ENCODE data around the gene DUSP28. TPM values are rescaled to one million over a fixed set of nuclear protein-coding genes. Genes with fewer than 3 reads are reported as not detected.

Gene DUSP28
- total and polyA plus RNA-seq, 10 of the 15 experiments (the other 5 are each of a cell fraction or from before 2014, with no cell fraction given) = 2.5 to 12.5 (median 6.4) TPM

- TF ChIP-seq ZBED1 (IDR thresholded peaks at IDR 0.05; ENCODE audit: borderline replicate concordance) = peak; percentile 23; the same call in 1 of the 2 replicates
- peak; percentile 54 for TF ChIP-seq ATF7 (IDR thresholded peaks at IDR 0.05; ENCODE audit: low read depth)
- TF ChIP-seq E2F4 (IDR thresholded peaks at IDR 0.05; ENCODE audit: low read depth, low read length) = no peak
- TF ChIP-seq SIX5 (IDR thresholded peaks at IDR 0.05; ENCODE audit: low read depth, low read length, severe bottlenecking) = no peak
- no peak; the same call in 1 of the 2 replicates for TF ChIP-seq CHD2 (IDR thresholded peaks at IDR 0.05; ENCODE audit: borderline replicate concordance, low read depth, low read length)
- TF ChIP-seq RAD51 (IDR thresholded peaks at IDR 0.05) = no peak; the same call in 1 of the 2 replicates
- TF ChIP-seq CUX1 (IDR thresholded peaks at IDR 0.05; ENCODE audit: insufficient replicate concordance, low read depth, low read length) = no peak
- TF ChIP-seq NR2F1 (conservative IDR thresholded peaks at IDR 0.05) = peak; percentile 85
- TF ChIP-seq PAX8 (IDR thresholded peaks at IDR 0.05) = no peak
- no peak for TF ChIP-seq SMAD5 (IDR thresholded peaks at IDR 0.05; ENCODE audit: low read depth)
- no peak for TF ChIP-seq RCOR1 (conservative IDR thresholded peaks at IDR 0.05; ENCODE audit: low read depth, low read length)
- no peak for TF ChIP-seq ZNF592 (IDR thresholded peaks at IDR 0.05)
- TF ChIP-seq ZNF24 (IDR thresholded peaks at IDR 0.05) = no peak
- peak; percentile 51 for TF ChIP-seq RAD21 (IDR thresholded peaks at IDR 0.05; ENCODE audit: insufficient read depth, low read depth, low read length)
- 0 out of 2 replicates have a peak, but pooled peaks have one; percentile 17 for TF ChIP-seq YY1 (IDR thresholded peaks at IDR 0.05; ENCODE audit: low read depth, low read length)
- TF ChIP-seq PBX3 (IDR thresholded peaks at IDR 0.05; ENCODE audit: insufficient replicate concordance, low read depth, low read length) = no peak
Observed at GRCh38 chr2:240579771-240580614, 19.8 kb downstream of the DUSP28 start (continued).
